Melanocyte of skin (primary cell): ENCODE data around the gene GTPBP10. TPM values are rescaled to one million over a fixed set of nuclear protein-coding genes. Genes with fewer than 3 reads are reported as not detected.

Experiments used
- total RNA-seq, 2 donors: library from RNA; depleted of rRNA; stranded (reverse); fragments of >200 nt; gene quantifications; 2 replicates each; pipeline ENCODE4 v1.2.3, GENCODE V29; 2012

GTPBP10 gene, protein sequence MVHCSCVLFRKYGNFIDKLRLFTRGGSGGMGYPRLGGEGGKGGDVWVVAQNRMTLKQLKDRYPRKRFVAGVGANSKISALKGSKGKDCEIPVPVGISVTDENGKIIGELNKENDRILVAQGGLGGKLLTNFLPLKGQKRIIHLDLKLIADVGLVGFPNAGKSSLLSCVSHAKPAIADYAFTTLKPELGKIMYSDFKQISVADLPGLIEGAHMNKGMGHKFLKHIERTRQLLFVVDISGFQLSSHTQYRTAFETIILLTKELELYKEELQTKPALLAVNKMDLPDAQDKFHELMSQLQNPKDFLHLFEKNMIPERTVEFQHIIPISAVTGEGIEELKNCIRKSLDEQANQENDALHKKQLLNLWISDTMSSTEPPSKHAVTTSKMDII
- 10 to 100 TPM; 13.7 to 18.9 TPM for total RNA-seq

DNA sequence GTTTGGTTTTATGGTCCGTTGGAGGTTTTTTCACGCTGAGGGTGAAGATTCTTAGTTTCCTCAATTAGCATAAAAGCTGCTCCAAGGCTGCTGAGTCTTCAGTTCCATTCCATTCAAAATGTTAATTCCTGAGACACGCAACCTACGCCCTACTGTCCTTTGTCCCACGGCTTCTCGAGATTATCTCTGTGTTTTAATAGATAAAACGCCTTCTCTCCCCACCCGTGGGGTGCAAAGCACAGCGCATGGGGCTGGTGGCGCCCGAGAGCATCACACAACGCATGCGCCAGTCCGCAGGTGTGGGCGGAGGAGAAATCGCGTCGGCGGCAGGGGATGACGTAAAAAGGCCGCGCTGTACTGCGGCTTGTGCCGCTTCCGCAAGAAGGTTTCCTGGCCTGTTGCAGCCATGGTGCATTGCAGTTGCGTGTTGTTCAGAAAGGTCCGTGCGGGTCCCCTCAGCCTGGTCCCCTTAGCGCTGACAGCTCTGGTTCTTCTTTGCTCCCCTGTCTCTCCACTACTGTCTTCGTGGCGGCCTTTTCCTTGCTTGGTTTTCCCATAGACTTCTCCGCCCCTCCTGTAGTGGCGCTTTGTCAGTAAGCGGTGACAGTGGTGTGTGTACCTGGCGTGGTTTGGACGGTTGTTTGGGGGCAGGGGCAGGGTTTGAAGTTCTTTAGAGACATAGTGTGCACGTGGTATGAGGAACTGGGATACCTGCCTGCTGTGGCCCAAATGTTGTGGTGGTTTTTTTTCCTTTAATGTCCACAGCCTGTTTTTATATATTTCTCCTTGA, at the start of gene GTPBP10:
Gene GTPBP10, plus strand, starts transcription at position 381 of the 790 bp plus-strand sequence. Its CDS starts 26 bp downstream, at position 407.

DNA sequence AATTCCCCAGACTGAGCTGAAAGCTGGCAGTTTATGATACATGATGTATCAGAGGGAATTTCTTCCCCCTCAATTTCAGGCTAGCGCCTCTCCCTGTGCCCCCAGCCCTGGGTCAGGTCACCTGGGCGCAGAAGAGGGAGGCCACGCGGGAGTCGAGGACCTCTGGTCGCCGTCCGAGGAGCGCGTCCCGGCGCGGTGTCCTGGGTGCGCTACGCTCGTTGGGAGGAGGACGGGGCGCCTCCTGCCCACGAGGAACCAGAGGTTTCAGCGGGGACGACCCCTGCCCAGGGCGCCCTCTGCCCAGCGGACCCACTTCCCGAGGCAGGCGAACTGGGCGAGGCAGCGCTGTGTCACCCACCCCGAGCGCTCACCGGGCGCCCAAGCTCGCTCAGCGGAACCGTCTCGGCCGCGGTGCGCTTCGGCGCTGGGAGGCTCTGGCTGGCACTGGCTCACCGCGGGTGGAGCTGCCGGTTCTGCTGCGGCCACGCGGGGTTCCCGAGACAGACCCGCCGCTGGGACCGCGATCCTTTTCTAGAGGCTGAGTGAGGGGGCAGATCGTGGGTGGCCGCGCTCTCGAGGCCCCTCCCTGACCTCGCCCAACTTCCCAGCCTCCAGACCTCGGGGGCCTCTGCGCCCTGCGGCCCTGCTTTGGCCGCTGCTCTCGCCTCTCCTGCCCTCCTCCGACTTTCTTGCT, 25.6 kb upstream of the GTPBP10 start, which contains the start of gene FAM237B:
Gene FAM237B, minus strand, starts transcription at position 504 of the 694 bp plus-strand sequence. CDS start 1,556 bp downstream, outside the sequence.

DNA sequence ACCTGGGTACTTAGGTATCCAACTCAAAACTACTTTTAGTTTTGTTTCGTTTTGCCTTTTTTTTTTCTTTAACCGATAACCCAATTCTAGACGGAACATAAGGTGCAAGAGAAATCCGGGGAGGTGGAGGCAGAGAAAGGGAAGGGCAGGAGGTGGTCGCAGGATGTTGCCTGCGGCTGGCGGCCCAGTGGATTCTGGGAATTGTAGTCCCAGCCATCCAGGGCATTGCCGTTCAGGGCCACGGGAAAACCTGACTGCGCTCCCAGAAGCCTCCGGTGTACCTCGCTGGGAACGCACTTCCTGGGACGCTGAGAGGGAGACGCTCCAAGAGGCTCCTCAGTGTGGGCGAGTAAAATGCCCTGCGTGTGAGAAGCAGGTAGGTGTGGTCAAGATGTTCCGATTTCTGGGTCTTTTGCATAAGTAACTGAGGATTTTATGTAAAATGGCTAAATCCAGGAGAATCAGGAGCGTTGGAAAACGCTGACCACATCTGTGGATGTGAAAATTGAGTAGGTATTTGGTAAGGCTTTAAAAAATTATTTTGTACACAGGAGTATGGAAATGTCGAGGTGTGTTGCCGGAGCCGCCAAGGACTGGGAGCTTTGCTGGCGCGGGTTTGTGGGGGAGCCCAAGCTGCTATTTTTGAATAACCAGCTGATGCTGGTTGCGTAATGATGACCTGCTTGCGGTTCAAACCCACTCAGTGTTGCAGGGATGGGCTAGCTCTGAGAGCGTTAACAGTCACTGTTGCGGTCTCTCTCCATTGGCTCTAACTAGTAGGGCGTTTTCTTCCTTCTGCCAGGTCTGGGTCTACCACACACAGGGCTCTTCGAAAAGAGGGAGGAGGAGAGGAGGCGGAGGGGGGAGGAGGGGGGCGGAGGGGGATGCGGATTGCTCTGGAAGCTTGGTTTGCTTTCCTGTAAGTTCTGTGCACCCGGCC, 56.9 kb downstream of the GTPBP10 start, which contains the start of gene CLDN12:
Gene CLDN12, plus strand, starts transcription at position 288 of the 940 bp plus-strand sequence. CDS start 9,216 bp downstream, outside the sequence.

Other genes with a start within 250 kb of the GTPBP10 start
- 10 to 100 TPM in 1 of 2 donors, 1 to 10 TPM in 1; 7.9 to 12.7 TPM for gene STEAP1, start 192.2 kb upstream of the GTPBP10 start, total RNA-seq
- gene STEAP2, start 135.0 kb upstream of the GTPBP10 start, total RNA-seq: 1 to 10 TPM in 1 of 2 donors, under 1 TPM in 1; 0.67 to 1.4 TPM
- gene CFAP69, start 101.5 kb upstream of the GTPBP10 start, total RNA-seq: 1 to 10 TPM in 1 of 2 donors, under 1 TPM in 1; 1.00 to 1.4 TPM
- not detected for gene FAM237B, start 25.4 kb upstream of the GTPBP10 start, total RNA-seq
- gene CLDN12, start 56.7 kb downstream of the GTPBP10 start, total RNA-seq: 10 to 100 TPM; 29.6 to 45.0 TPM
- gene PTTG1IP2, start 122.9 kb downstream of the GTPBP10 start, total RNA-seq: not detected
- gene CDK14, start 249.6 kb downstream of the GTPBP10 start, total RNA-seq: 1 to 10 TPM; 1.4 to 3.0 TPM